T-helper 1 cell treated with Interleukin-12 subunit alpha and Interleukin-12 subunit beta and Interleukin-4 antibody, amounts not matched to agents 30 ng/mL and 1 ng/mL, for 36 hours (primary cell): ENCODE results near the gene ZFHX2. TPM values are rescaled to one million over a fixed set of nuclear protein-coding genes. Genes with fewer than 3 reads are reported as not detected.

Experiments used
- intact Hi-C: fragments of 100-400 bp; cut with micrococcal nuclease; formaldehyde crosslinking; loops from one replicate; pipeline ENCODE4 v1.15.1; 2024
- total RNA-seq: library from RNA; stranded (reverse); gene quantifications from 2 replicates; pipeline ENCODE4 v1.2.3, GENCODE V29; 2022

ZFHX2 gene
- total RNA-seq, 1 donor from 2014 or later, result 2.9 TPM

- intact Hi-C loops, result no loop called here
These were observed 21.9 kb upstream of the ZFHX2 start for GRCh38 chr14:23573384-23574015.

GRCh38 chr14:23572836-23573235, 21.3 kb upstream of the ZFHX2 start:
- intact Hi-C loops, result no loop called here

GRCh38 chr14:23572524-23572828, 20.9 kb upstream of the ZFHX2 start:
- intact Hi-C loops, result no loop called here

GRCh38 chr14:23571701-23572523, 20.3 kb upstream of the ZFHX2 start:
- intact Hi-C loops, result no loop called here

DNA sequence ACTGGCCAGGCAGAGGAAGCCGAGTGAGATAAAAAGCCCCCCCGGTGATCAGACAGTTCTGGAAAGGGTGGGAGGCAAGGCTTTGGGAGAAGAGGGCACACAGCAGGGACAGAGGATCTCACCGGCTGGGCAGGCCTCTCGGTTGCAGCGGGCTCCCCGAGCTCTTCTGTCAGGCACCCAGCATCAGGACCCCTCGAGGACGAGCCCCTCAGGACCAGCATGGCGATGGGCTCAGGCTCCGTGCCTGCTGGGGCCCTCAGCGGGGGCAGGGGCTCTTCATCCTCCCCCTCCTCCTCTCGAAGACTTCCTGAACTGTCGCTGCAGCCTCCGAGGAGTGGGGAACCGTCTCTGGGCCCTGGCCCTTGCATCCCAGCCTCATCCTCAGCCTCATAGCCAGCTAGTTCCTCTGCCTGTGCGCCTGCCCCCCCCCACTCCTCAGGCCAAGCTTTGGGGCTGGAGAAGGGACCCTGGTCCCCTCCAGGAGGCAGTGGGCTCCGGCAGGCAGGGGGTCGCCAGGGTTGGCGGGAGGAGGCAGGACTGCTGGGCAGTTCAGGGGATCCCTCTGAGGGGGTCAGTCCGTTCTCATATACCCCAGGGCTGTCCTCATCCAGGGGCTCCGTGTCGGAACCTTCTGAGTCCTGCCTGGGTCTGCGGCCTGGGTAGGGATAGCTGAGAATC, 19.4 kb upstream of the ZFHX2 start:
- intact Hi-C loops, result no loop called here

- intact Hi-C loops, result no loop called here
These were observed 18.0 kb upstream of the ZFHX2 start for GRCh38 chr14:23569443-23570151.

DNA sequence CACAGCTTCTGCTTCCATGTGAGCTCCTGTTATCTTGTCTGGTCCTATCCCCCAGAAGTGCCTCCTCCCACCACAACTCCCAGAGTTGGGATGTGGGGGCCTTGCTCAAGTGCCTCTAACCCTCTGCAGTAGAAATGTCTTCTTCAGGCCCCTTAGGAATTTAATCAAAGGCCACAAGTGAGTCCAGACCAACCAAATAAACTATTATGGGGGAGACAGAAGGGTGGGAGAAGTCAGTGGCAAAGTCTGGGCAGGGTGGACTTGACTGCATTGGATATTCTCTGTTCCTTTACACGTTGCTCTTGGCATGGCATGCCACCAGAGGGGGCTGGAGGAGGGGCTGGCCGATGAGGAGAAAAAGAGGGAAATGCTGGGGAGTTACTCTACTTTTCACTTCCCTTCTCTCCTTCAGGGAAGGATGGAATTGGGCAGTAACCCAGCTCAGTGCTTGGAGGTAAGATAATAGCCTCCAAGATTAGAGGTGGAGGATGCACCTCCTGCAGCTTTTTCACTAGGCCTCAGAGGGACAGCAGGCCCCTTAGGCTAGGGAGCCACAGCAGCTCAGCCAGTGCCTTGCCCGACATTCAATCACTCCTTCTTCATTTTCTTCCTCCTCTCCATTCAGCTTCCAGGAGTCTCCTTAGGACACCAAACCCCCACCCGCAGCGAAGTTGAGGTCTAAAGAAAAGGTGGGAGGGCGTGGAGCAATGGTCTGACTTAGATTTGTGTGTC, 17.2 kb upstream of the ZFHX2 start:
- intact Hi-C loops, result no loop called here

DNA sequence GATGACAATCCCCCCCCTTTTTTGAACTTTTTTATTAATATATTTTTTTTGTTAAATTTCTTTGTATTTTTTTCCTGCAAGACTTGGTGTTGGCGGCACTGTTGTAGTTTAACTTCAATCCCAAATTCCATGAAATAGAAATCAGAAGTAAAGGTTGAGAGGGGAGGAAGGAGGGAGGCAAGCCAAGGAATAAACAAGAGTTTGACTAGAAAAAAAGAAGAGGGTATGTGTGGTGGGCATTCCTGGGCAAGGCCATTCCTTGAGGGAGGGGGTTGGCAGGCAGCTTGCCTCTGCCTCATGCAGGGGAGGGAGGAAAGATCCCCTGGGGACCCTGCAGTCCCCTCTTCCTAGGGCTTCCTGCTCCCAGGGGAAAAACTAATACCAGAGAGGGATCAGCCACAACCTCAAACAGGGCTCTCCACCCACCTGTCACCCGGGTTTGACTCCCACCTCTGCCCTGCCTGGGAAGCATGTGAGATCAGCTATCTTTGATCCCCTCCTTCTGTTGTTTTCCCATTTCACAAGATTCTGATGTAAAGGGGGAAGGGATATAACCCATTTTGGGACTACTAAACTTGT, 16.5 kb upstream of the ZFHX2 start:
- intact Hi-C loops, result no loop called here

GRCh38 chr14:23567186-23568020, 15.8 kb upstream of the ZFHX2 start, which contains the start of gene AP1G2:
AP1G2 (minus strand) TSS chr14:23567791; CDS start chr14:23567314, 477 bp downstream.
- intact Hi-C loops, result loop anchor here (1.0 kb wide), 3 partner anchors 11 to 98 kb away; partner anchors contain the start of genes NGDN, THTPA and ZFHX2

GRCh38 chr14:23566778-23567185, 15.2 kb upstream of the ZFHX2 start:
- intact Hi-C loops, result loop anchor here (1.0 kb wide), 3 partner anchors 10 to 97 kb away; partner anchors contain the start of genes NGDN, THTPA and ZFHX2

DNA sequence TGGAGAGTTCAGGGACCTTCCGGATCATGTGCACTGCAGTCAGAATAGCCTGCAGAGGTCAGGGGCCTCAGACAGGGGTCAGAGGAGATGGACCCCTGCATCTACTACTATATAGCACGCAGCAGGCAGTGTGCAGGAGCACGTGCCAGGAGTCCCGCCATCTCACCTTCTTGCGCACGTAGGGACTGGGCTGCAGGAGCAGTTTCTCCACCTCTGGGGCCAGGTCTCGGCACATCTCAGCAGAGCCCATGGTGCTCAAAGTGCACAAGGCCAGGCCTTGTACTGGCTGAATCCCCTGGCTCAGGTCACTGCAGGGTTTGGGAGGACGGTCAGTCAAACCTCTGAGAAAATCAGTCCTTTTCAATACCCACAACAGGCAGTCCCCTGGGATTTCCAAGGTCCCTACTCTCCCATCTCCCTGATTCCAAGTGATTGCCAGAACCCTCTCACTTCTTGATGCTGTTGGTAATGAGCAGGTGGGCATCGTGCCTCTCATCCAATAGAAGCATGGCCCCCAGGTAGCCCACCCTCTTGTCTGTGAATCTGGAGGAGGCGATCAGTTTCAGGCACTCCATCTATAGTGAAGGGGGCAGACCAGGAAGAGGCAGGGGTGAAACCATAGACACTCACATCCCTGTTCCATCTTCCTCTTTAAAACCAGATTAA, 14.7 kb upstream of the ZFHX2 start:
- intact Hi-C loops, result no loop called here

GRCh38 chr14:23565626-23566025, 14.1 kb upstream of the ZFHX2 start:
- intact Hi-C loops, result no loop called here

DNA sequence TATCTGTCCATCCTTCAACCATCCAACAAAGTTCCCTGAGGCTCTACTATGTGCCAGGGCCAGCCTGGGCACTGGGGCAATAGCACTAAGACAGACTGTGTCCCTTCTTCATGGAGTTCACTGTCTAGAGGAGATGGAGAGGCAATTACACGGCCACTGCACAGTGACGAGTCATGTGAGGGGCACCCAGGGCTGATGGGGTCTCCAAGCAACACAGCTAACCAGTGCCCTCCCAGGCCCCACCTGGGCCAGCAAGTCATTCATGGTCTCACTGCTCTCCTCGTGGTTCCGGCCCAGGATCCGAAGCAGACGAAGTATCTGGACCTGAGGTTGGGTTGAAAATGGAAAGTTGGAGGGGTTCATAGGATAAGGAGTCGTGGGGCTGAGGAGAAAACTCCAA, 13.3 kb upstream of the ZFHX2 start:
- intact Hi-C loops, result no loop called here

GRCh38 chr14:23564181-23564812, 12.7 kb upstream of the ZFHX2 start:
- intact Hi-C loops, result no loop called here

DNA sequence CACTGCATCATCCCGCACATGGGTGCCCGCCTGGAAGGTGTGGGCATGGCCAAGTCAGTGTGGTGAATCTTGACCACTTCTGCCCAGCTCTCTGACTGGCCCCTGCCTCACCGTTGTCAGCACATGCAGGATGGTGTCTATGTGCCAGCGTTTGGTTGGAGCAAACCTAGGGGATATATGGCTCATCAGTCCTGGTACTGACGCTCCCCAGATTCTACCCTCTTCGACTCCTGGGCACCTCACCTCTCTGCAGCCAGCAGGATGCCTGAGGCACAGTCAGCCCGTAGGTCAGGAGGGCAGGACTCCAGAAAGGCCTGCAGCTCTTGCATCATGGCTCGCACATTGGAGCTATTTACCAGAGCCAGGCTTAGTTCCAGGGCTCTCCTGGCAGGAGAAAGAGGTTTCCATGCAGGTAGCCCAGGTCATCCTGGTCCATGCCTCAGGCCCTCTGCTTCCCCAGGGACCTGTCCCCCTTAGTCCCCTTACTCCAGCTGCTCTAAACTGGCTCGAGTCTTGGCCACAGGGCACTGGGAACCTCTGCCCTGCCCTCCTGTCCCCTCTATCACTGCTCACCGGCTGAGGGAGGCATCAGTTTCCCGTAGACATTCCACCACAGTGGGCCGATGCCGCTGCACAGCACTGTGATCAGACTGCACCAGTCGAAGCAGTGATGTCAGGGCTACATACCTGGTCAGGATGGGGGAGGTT, 12.1 kb upstream of the ZFHX2 start:
- intact Hi-C loops, result no loop called here

- intact Hi-C loops, result loop anchor here (1.0 kb wide), 2 partner anchors 24 to 85 kb away; no protein-coding TSS in a partner anchor
These were observed 11.4 kb upstream of the ZFHX2 start for GRCh38 chr14:23562822-23563472.
